GM12891 (cell line): Measurements from ENCODE around the gene RBMS3.

ENCODE experiments used
- POLR2A ChIP-seq: IDR thresholded peaks from 2 replicates; pipeline ENCODE4 v1.6.1; 2011; ENCODE audit warnings: low read depth, low read length, control low read depth
- POLR2AphosphoS5 ChIP-seq: IDR thresholded peaks from 2 replicates; pipeline ENCODE4 v1.6.1; 2011; ENCODE audit warnings: low read depth, low read length, control low read depth
- POU2F2 ChIP-seq: IDR thresholded peaks from 2 replicates; pipeline ENCODE4 v1.6.1; 2011; ENCODE audit warnings: low read depth, mild to moderate bottlenecking, control low read depth, low read length, moderate library complexity
- SPI1 ChIP-seq: IDR thresholded peaks from 2 replicates; pipeline ENCODE4 v1.6.1; 2011; ENCODE audit warnings: low read depth, low read length, control low read depth
- TAF1 ChIP-seq: IDR thresholded peaks from 2 replicates; pipeline ENCODE4 v1.6.1; 2011; ENCODE audit warnings: low read depth, low read length, control low read depth

- TF ChIP-seq TAF1 (no peak), POLR2AphosphoS5 (no peak), POLR2A (no peak), SPI1 (no peak), POU2F2 (no peak)
Measured at GRCh38 chr3:29870136-29870535, 589.3 kb downstream of the RBMS3 start.
